SK-N-SH (cell line): ENCODE results near the gene DPP10.

ENCODE experiments used
- CTCF ChIP-seq: fragments of 200-600 bp; sonication (generic); IDR thresholded peaks from 2 replicates; pipeline ENCODE4 v1.6.1; 2017; ENCODE audit warnings: antibody characterized with exemption, mild to moderate bottlenecking, moderate library complexity
- EP300 ChIP-seq, 2 experiments: IDR thresholded peaks; 2 replicates each; pipeline versions ENCODE4 v1.4.0 to v1.6.1; 2012; ENCODE audit warnings: borderline replicate concordance in 1 of 2, low read depth in 1 of 2, low read length in 1 of 2
- FOXM1 ChIP-seq: IDR thresholded peaks from 2 replicates; pipeline ENCODE4 v1.4.0; 2012; ENCODE audit warnings: low read depth, mild to moderate bottlenecking
- GABPA ChIP-seq: IDR thresholded peaks from 2 replicates; pipeline ENCODE4 v1.4.0; 2012; ENCODE audit warnings: low read depth, mild to moderate bottlenecking
- JUND ChIP-seq: IDR thresholded peaks from 2 replicates; pipeline ENCODE4 v1.4.0; 2012
- POLR2AphosphoS5 ChIP-seq: IDR thresholded peaks from 2 replicates; pipeline ENCODE4 v1.6.1; 2012; ENCODE audit warnings: low read depth, low read length
- REST ChIP-seq: IDR thresholded peaks from 2 replicates; pipeline ENCODE4 v1.6.1; 2012; ENCODE audit warnings: mild to moderate bottlenecking, low read depth, low read length, moderate library complexity
- SIN3A ChIP-seq: IDR thresholded peaks from 2 replicates; pipeline ENCODE4 v1.6.1; 2012; ENCODE audit warnings: low read depth, mild to moderate bottlenecking, low read length, moderate library complexity, borderline replicate concordance
- TAF1 ChIP-seq: IDR thresholded peaks from 2 replicates; pipeline ENCODE4 v1.6.1; 2012; ENCODE audit warnings: low read depth, mild to moderate bottlenecking, low read length, moderate library complexity, borderline replicate concordance
- USF2 ChIP-seq: fragments of 150-350 bp; IDR thresholded peaks from 2 replicates; pipeline ENCODE4 v1.6.1; 2017; ENCODE audit warnings: antibody characterized with exemption, low read length, low read depth, borderline replicate concordance
- YY1 ChIP-seq: IDR thresholded peaks from 2 replicates; pipeline ENCODE4 v1.4.0; 2012; ENCODE audit warnings: low read depth, mild to moderate bottlenecking
- TF ChIP-seq, protein P1 (sequence below): IDR thresholded peaks from 2 replicates; pipeline ENCODE4 v1.4.0; 2012; ENCODE audit warnings: low read depth

DNA sequence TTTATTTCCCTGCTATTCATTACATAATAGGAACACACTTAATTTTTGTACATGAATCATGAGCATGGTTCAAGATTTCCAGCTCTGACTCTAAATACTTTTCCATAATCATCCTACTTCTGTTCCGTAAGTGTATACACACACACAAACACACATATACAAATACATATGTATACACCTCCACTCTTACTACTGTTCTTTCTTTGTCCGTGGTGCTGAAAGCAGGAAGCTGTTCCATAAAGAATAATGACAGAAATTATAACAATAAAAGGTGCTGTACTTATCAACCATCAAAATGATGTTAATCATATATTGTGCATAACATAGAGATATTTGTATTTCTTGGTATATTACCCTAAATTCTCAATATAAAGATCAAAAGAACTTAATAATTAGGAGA, 776.9 kb downstream of the DPP10 start:
- TF ChIP-seq REST (no peak), CTCF (no peak), POLR2AphosphoS5 (no peak), EP300 (IDR thresholded peaks at IDR 0.05; ENCODE audit: borderline replicate concordance in 1 of 2, low read depth in 1 of 2, low read length in 1 of 2) (no peak), YY1 (no peak), TAF1 (no peak), JUND (no peak), SIN3A (no peak), GABPA (no peak), FOXM1 (no peak), USF2 (no peak)
- TF ChIP-seq, protein P1, sequence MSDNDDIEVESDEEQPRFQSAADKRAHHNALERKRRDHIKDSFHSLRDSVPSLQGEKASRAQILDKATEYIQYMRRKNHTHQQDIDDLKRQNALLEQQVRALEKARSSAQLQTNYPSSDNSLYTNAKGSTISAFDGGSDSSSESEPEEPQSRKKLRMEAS = no peak
